HG02885 (cell line): ENCODE measurements around the gene PSMD13.
"Not testable (repeated sequence)": the region's sequence is repeated elsewhere in the genome, so short reads cannot be mapped to it uniquely, and the experiment has no call there.

Experiments
- ATAC-seq: cut with Tn5 transposase; IDR thresholded peaks from one replicate; pipeline ENCODE4 v1.9.1; 2021; ENCODE audit warnings: mild to moderate bottlenecking; ENCODE audit not compliant: unreplicated experiment, poor library complexity

Gene PSMD13

GRCh38 chr11:236774-237767 is at the start of gene PSMD13:
Gene PSMD13, plus strand, starts transcription at chr11:236976. Its CDS starts 74 bp downstream, at chr11:237050.
- peak; percentile 82 for ATAC-seq

GRCh38 chr11:189200-189783 is 47.5 kb upstream of the PSMD13 start:
- not testable (repeated sequence) for ATAC-seq

DNA sequence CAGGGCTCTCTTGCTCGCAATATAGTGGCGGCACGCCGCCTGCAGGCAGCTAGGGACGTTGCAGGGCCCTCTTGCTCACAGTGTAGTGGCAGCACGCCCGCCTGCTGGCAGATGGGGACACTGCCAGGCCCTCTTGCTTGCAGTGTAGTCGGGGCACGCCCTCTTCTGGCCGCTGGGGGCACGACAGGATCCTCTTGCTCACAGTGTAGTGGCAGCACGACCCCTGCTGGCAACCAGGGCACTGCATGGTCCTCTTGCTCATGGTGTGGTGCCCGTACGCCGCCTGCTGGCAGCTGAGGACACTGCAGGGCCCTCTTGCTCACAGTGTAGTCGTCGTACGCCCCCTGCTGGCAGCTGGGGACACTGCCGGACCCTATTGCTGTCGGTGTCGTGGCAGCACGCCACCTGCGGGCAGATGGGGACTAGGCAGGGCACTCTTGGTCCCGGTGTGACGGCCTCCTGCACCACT is 46.9 kb upstream of the PSMD13 start:
- ATAC-seq = peak; percentile 84

DNA sequence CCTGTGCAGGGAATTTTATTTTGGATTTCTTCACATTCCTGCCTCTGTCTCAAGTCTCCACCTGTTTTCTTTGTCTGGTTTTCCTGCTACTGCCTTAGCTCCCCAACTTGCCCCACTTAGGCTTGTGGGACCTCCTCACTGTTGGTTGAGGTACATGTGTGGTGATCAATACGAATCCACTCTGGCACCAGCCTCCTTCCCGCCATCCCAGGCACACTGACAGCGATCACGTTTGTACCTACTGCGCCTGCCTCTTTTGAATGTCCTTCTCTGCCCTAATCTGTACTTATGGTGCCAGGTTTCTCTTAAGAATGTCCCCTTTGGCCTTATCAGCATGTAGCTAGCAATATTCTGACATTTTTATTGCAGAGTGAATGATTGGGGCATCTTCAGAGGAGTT is 46.2 kb upstream of the PSMD13 start:
- ATAC-seq = not testable (repeated sequence)

DNA sequence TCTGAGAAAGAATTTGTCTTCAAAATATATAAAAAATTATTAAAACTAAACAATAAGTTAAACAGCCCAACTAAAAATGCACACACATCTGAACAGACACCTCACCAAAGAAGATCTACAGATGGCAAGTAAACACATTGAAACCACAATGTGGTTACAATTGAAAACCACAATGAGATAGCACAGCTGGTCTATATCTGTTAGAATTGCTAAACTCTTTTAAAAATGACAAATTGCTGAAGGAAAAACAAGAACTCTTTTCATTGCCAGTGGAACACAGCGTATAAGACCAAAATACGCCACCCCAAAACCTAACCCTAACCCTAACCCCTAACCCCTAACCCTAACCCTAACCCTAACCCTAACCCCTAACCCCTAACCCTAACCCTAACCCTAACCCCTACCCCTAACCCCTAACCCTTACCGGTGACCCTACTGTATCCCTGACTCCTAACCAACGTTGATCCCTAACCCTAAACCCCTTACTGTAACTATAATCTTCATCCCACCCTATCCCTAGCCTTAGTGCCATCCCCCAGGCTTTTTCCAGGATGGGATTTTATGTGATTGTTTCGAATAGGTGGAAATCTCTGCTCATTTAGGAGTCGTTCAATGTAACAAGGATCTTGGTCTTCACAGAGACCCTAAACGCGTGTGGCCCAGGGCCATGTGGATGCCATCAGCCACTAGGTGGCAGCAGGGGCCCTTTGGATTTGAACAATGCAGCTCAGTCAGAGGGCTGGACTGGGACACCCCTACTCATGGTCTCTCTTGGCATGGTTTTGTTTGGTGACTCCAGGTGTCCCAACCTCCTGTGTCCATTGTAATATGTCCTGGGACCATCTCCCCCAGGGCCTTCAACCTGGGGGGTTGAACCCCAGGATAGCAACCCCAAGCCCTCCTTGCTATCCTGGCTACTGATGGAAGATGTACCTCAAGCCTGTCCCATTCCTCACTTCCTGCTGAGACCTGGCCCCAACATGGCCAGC is 45.0 kb upstream of the PSMD13 start:
- not testable (repeated sequence) for ATAC-seq

DNA sequence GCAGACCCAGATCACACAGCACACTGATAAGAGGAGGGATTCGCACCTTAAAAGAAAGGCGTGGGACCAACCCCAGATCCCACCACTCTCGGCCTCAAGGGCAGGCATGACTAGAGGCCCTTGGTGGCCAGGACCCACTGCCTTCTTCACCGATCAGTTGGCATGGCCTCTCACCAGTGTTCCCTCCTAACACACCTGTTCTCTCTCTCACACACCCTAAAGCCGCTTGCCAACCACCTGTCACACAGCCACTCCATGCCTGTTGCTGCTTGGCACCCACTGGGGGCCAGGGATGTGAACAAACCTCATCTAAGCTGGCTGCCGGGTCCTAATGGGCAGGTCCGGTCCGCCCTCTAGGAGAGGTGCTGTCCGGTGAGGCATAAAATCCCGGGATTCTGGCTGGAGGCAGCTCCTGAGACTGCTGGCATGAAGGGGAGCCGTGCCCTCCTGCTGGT is 44.1 kb upstream of the PSMD13 start, which contains the start of gene SCGB1C1:
TSS of gene SCGB1C1 (plus strand) at position 405 of the 455 bp plus-strand sequence. CDS start at position 427, 22 bp downstream.
- not testable (repeated sequence) for ATAC-seq

- ATAC-seq = not testable (repeated sequence)
These were observed 43.3 kb upstream of the PSMD13 start for GRCh38 chr11:193481-193880.

DNA sequence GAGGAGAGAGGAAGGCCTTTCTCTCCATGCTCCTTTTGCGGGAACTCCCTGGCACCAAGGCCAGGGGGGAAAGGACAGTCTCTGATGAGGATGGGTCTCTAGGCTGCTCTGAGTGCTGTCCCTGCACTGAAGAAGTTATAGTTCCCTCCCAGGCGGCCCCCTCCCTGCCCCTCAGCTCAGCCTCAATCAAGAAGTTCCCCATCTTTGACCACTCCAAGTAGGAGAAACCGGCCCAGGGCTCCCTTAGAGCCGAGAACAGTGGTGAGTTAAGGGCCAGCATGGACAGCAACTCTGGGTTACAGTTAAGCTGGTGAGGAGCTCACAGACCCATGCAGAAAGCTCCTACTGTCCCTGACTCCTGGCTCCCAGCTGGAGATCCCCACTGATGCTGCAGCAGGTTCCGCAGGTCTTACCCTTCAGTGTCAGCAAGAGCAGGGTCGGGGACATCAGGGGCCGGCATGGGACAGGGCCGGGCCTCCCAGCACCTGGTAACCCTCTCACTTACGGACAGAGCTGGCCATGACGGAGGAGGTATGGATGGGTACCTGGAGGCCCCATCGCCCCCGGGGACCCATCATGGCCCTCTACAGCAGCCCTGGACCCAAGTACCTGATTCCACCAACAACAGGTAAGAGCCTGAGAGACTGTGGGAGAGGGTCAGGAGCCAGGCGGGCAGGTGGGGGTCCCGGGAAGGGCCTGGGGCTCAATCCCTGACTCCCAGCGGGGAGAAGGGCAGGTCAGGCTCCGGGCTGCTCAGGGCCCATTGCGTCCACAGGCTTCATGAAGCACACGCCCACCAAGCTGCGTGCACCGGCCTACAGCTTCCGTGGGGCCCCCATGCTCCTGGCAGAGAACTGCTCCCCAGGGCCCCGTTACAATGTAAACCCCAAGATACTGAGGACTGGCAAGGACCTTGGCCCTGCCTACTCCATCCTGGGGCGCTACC is 39.7 kb upstream of the PSMD13 start:
- no peak for ATAC-seq

- no peak for ATAC-seq
These were observed 39.0 kb upstream of the PSMD13 start for GRCh38 chr11:197741-198235.

- ATAC-seq = no peak
These were observed 38.5 kb upstream of the PSMD13 start for GRCh38 chr11:198236-198806.

- no peak for ATAC-seq
These were observed 37.7 kb upstream of the PSMD13 start for GRCh38 chr11:199004-199581.

DNA sequence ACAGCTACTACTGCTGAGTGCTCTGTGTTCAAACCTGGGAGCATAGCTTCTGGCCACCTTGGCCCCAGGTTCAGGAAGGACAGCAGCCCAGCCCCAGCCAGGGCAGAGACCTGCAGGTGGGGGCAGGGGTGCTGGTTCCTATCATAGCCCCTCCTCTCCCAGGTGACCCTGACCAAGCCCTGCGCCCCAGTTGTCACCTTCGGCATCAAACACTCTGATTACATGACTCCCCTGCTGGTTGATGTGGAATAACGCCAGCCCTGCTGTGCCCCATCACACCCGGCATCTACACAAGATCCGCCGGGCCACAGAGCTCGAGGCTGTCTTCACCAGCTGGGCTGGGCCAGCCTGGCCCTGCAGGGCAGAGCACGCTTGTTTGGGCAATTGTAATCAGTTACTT is 37.0 kb upstream of the PSMD13 start:
- ATAC-seq = no peak

DNA sequence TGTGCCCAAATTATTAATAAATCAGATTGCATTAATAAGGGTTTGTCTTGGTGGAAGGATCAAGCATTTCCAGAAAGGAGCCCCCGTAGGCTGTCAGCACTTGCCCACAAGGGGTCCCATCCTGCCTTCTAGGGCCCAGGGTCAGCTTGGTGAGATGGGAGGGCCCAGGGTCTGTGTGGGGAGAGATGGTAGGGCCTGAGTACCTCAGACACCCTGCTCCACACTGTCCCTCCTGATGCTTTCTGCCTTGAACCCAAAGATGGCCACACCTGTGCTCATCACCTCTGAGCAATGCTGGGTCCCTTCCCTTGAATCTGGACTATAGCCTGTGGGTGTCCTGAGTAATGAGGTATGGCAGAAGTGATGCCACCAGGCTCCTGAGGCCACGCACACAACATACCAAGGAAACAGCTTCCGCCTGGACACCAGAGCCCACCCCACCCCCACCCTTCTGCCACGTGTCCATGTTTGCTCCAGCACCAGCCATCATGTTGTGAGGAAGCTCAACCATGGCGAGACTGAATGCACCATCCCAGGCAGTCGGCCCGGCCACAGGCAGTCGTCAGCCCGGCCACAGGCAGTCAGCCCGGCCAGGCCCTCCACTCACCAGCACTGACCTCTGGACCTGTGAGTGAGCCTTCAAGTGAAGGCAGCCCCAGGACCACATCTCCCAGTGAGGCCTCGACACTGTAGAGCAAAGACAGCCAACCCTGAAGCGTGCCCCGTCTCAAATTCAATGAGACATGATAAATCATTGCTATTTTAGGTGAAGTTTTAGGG is 36.4 kb upstream of the PSMD13 start:
- ATAC-seq = no peak

- ATAC-seq = no peak
These were observed 34.8 kb upstream of the PSMD13 start for GRCh38 chr11:201966-202365.

DNA sequence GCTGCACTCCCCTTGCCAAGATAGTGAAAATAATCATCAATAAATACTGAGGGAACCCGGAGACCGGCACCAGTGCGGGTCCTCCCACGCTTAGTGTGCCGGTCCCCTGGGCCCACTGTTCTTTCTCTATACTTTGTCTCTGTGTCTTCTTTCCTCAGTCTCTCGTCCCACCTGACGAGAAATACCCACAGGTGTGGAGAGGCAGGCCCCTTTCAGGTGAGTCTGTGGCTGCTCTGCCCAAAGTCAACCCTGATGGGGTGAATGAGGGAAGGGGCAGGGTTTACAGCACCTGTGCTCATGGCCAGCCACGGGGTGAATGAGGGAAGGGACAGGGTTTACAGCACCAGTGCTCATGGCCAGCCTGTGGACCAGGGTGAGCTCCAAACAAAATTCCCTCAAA is 34.3 kb upstream of the PSMD13 start:
- ATAC-seq = no peak

DNA sequence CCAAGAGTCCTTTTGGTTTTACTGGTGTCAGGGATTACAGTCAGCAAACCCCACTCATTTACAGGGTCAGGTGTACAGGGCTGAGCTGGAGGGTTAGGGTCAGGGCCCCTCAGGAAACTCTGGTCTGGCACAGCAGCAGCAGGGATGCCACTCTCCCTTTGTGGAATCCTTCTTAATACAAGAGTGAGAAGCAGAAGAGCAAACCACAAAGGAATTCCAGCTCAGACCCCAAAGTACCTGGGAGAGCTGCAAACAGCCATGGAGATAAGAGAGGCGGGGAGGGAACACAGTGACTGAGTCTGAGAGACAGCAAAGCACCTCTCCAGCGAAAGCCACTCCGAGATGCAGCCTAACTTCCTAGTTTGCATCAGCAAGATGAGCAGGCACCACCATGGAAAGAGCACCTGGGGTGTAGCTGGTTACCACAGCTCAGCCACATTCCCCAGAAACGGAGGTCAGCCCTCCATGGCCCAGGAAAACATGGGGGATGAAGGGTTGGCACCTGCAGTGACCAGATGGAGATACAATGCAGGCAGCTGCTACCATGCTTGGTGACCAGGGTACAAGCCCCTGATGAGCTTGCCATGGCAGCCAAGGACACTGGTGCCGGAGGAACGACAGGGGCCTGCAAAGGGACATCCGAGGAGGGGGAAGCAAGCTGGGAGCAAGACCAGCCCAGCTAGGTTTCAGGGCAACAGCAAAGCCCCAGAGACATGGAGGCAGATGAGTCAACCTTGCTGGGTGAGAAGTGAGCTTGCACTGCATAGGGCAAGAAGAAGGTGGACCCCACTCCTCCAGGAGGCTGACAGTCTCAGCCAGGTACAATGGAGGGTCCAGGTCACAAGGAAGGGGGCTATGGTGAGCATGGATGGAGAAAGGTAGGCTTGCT is 33.5 kb upstream of the PSMD13 start:
- no peak for ATAC-seq
